ENCODE data around the gene IL12RB2.
"Not testable (repeated sequence)": the region's sequence is repeated elsewhere in the genome, so short reads cannot be mapped to it uniquely, and the experiment has no call there.

The IL12RB2 gene

GRCh38 chr1:67401443-67401842 lies 93.8 kb downstream of the IL12RB2 start:
- DNase-seq, result no peak

- no peak for DNase-seq
These were observed 96.5 kb downstream of the IL12RB2 start for GRCh38 chr1:67404212-67404620.

DNA sequence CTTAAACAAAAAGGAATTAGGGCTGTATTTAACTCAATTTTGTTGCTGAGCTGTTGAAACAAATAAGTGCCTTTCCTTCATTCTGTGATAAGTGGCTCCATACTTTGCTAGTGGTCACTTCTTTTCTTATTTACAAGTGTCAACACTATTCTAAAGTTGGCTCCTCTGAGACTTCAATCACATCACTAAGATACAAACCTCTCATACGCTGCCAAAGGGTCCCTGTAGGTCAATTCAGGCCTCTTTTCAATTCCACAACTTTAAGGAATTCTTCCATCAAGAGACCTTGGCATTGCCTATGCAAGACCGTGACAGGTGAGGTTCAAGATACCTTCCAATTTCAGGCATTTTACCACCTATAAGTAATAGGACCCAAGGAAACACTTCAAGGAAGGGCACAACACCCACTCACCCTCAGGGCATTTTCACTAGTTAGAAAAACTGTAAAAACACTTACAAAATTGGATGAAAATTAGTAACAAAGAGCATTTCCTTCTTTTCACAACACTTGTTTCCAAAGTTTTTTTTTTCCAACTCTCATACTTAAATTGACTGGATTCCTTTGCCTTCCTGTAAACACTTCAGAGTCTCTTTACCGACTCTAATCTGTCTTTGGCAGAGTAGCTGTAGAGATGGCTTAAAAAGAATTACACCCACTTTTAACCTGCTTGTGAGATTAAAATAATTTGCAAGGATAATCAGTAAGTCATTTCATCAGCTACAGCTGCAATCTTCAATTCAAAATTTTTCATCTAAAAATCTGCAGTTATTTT lies 98.0 kb downstream of the IL12RB2 start:
- DNase-seq, result peak in 1 of 2 experiments; percentile 7

- no peak for DNase-seq
These were observed 99.8 kb downstream of the IL12RB2 start for GRCh38 chr1:67407498-67407897.

DNA sequence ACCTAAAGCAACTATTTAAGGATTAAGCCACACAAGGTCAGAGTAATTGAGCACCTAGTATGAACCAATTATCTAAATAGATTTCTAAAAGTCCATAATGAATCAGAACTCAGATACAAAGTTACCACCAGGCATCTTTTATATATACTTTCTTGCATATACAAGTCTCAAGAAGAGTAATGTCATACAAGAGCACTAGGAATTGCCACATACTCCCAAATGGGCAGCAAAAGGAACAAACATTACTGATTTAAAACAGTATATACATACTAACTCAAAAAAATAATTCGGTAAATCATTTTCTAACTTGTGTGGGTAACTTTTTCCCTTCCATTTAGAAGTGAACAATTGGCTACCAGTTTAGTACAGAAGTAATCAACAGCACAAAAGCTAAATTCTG lies 100.5 kb downstream of the IL12RB2 start:
- no peak for DNase-seq

DNA sequence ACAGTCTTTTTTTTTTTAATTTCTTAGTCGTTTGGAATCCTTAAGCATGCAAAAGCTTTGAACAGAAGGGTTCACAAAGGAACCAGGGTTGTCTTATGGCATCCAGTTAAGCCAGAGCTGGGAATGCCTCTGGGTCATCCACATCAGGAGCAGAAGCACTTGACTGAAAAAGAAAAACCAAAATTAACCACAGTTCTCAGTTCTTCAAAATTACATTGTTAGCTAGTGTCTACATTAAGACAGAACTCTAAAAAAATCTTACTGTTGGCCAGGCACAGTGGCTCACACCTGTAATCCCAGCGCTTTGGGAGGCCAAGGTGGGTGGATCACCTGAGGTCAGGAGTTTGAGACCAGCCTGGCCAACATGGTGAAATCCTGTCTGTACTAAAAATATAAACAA lies 105.4 kb downstream of the IL12RB2 start:
- not testable (repeated sequence) for DNase-seq

DNA sequence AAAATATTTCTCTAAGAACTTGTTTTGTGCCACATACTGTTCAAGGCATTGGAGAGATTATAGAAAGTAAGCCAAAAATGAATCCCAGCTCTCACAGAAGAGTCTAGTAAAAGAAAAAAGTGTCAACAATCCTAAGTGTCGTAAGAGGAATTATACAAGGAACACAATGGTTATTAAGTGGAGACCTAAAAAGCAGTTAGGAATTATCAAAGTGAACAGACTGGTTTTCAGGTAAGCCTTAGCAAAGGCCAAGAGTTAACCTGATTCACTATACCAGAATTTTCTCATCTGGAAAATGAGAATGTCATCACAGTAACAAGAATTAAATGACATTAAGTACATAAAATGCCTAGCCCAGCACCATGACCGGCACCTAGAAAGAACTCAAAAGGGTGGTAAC lies 106.9 kb downstream of the IL12RB2 start:
- no peak for DNase-seq

DNA sequence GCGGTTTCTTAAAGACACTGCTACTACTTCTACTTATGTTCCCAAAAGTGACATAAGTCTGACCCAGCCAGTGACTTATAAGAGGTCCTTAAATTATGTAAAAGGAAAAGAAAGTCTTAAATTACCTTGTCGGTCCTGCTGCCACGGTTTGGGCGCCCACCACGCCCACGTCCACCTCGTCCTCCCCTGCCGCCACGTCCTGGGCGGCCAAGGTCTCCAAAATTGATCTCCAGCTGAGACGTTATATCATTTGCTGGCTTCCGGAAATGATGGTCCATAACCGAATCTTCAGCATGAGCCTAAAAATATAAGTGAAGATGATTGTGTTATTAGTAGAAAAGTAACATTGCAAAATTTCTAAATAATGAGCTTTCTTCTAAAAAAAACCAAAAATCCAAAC lies 107.4 kb downstream of the IL12RB2 start:
- no peak for DNase-seq

DNA sequence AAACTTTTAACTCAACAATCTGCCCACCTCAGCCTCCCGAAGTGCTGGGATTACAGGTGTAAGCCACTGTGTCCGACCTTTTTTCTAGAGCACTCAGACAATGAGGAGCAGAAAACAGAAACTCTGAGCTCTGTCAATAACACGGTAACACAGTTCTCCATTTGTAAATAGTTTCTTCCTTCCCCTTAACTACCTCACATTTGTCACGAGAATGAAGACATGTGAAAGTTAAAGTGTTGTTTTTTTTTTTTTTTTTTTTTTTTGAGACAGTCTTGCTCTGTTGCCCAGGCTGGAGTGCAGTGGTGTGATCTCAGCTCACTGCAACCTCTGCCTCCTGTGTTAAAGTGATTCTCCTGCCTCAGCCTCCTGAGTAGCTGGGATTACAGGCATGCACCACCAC lies 110.1 kb downstream of the IL12RB2 start:
- not testable (repeated sequence) for DNase-seq

DNA sequence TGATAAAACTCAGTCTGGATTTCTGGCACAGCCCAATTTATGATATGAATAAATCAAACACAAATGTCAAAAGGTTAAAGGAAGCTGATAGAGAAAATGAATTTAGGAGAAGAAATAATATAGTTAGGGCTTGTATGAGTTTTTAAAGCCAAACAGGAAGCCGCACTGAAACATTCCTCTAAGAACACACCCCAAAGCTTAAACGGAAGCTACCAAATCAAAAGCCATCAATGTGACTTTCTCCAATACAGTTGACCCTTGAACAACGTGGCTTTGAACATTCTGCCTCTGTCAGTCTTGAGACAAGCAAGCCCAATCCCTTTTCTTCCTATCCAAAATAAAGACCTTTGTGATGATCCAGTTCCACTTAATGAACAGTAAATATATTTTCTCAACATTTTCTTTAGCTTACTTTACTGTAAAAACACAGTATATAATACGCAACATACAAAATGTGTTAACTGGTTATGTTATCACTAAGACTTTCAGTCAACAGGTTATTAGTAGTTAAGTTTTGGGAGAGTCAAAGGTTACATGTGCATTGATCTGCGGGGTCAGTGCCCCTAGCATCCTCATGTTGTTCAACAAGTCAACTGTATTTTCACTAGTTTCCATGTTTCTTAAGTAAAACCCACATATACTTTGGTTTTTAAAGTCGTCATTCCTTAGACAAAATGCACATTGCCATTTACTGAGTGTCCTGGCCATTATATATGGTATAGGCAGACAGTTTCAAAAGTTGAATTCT lies 111.3 kb downstream of the IL12RB2 start:
- no peak for DNase-seq

DNA sequence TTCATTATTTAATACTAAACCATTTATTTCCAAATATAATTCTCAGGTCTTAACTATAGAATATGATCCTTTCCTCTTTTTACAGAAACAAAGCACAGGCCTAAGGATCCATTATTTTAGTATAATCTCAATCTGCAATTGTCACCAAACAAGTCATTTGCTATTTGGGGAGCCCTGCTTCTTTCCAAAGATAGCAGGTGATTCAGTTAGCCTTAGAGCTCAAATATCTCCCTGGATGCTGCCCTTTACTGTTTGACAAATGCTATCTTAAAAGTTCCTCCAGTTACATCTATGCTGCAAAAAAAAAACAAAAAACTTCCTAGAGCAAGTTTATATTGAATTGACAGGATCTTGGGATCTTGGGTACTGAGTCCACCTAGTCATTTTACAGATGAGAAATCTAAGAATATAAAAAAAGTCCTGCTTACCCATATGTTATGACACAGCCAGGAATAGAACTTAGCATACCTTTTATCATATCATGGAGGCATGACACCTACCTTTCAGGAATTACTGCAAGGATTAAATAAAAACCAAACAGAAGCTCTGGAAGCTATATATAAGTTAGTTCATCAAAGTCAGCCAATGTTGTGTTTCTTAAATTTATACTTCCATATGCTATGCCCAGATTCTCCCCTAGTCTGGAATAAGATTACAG lies 113.3 kb downstream of the IL12RB2 start:
- no peak for DNase-seq

DNA sequence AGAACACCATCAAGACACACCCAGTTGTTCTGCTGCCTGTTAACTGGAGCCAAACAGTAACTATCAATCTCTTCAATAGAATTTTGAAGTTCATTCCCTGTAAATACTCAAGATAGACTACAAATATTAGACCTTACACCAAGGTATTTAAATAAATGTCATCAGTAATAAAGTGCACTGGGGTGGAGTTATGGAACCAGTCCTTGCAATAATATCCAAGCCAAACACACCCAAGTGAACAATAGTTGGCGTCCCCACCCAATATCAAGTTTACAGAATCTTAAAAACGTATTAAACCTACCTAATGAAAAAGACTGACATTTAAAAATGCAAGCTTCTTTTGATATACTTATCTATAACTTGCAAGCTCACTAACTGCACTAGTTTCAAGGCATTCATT lies 119.8 kb downstream of the IL12RB2 start:
- no peak for DNase-seq

DNA sequence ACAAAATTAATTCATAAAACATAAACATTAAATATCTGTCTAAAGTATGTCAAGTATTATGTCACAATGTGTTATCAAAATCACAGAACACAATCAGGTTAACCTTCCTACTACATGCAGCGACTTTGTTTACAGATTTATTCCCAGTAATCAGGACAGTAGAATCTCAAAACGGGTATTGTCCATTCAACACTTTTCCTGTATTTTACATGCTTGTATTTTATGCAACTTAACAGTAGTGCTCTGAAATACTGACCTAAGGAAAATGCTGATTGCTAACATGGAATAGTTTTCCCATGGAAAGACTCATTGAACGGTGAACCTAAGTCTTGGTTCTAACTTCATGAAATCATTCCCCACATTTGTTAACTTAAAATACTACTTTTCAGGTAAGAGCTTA lies 120.3 kb downstream of the IL12RB2 start:
- DNase-seq, result no peak

GRCh38 chr1:67429011-67429527 lies 121.4 kb downstream of the IL12RB2 start:
- DNase-seq, result peak; percentile 8 to 32

DNA sequence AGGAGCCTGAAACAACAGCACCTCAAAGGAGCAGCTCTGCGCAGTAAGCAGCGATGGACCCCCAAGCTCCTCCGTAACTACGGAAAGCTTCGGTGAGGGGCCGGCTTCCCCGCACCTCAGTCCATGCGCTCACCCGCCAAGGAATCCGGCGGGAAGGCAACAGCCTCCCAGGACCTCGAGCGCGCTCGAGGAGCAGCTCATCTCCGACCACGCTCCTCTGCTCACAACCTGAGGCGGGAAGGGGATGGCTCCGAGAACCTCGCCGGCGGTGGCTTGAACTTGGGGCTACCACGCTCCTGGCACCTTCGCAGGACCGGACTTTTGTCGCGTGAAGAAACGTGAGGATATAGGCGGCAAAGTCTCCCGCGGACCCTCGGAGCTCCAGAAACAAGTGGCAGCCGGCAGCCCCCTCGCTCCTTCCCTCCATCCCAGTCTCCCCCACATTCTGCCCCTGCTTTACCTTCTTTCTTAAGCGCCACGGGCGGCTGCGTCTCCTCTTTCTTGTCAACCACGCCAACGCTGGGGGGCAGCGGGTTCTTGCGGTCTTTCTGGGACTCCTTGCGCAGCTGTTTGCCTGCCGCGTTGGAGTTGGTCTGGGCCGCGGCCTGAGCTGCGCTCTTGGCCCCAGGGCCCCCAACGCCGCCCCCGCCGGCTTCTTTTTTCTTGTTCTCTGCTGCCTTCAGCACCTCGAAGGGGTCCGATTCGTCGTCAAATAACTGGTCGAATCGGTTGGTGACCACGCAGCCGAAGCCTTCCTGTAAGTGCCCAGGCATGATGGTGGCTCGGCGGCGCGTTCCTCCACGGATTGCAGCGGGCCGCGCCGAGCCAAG lies 122.1 kb downstream of the IL12RB2 start:
- DNase-seq, result peak in 1 of 2 experiments; percentile 14

DNA sequence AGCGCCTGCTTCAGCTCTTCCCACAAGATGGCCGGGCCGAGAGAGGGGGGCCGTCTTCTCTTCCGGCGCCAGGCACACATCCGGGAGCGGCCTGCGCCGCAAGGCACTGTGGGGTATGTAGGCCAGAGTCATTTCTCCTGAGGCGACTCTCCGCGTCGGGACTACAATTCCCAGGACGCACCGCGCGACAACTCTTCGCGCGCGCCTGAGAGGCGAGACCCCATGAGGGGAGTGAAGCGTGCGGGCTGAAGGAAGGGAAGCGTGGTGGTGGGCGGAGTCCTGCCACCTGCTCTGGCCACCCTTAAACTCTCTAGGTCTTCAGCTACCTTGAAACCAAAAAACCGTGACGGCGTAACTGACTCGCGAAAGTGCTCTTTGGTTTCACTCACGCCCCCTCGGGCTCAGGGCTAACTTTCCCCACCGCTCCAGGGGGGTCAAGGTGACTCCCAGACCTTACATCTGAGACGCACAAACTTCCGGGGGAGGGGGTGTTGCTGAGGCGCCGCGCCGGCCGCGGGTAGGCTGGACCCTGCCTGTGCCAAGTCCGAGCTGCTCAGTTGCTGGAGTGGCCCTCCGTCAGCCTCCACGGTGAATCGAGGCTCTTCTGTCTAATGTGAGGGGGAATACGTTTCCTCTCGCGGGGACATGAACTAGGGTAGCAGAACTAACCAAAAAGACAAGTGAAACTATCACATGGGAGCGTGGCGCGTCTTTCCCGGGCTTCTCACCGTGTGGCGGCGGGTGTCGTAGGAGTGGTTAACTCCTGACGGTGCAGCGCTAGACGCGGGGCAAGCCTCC lies 122.9 kb downstream of the IL12RB2 start, which contains the start of gene SERBP1:
TSS of gene SERBP1 (minus strand) at position 45 of the 798 bp plus-strand sequence. CDS start 102 bp downstream, outside the sequence.
- peak; percentile 96 to 97 for DNase-seq

GRCh38 chr1:67431156-67431765 lies 123.6 kb downstream of the IL12RB2 start:
- DNase-seq, result no peak

DNA sequence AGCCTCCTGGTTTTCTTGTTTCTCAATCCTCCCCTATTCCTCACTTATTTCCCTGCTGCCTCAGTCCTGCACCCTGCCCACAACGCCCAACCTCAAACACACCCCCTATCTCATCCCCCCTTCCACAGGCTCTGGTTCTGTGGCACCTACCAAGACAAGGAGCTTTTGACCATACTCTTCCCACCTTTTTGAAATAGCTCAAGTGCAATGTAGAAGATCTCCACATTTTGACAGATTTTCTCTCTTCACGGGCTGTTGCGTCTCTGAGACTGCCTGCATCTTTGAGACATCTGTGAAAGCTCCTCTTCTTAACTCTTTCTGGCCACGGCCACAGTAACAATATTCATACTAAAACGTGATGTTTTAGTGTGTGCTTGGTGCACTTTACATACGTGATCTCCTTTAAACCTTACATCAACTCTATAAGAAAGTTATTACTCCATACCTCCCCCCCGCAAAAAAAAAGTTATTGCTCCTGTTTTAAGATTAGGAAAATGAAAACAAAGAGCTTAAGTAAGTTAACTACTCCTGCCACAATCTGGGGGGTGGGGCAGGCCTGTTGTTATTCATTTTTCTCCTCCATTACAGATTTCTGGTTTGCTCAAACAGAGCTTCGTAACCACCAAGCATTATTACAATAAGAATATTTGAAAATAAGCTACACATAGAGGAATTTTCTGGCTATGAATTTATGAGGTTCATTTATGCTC lies 124.4 kb downstream of the IL12RB2 start:
- peak; percentile 23 to 57 for DNase-seq

DNA sequence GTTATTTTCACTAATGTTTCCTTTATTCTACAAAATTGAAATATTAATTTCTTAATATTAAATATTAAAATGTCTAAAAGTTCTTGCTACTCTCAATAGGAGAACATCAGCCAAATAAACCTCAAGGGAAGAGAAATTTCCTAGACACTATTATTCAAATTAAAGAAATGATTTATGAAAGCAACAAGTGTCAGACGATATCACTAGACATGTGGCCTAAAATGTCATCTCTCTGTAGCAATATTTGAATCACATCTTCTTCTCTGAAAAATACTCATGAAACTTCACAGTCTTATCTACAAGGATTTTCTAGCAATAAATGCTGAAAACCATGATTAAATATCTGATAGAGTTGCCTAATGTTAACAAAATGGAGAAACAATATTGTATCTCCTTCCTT lies 125.1 kb downstream of the IL12RB2 start:
- no peak for DNase-seq

DNA sequence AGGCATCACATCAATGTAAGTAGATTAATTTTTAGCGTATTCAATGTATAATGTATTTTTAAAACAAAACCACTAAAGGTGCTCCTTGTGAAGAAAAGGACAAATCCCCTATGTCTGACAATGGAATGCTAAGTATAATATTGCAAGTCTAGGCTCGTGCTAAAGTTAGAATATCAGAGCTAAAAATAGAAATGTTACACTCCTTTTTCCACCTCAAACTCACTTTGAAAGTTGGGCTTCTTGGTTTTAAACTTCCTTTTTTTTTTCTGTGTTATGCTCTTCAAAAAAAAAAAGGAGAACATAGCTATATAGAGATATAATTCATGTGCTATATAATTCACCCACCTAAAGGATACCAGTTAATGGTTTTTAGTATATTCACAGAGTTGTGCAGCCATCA lies 126.2 kb downstream of the IL12RB2 start:
- DNase-seq, result no peak
